DMS 273 treated with DMSO at 0.1 percent for 48 hours (cell line): ENCODE data around the gene ANKRD1.

Experiments used
- DNase-seq: peaks from one replicate; lab custom pipeline; 2025; lab: John Stamatoyannopoulos, UW

ANKRD1 gene

GRCh38 chr10:90935581-90936275, 14.8 kb upstream of the ANKRD1 start:
- DNase-seq, result no peak

GRCh38 chr10:90930971-90931871, 10.3 kb upstream of the ANKRD1 start:
- no peak for DNase-seq

- DNase-seq, result no peak
These were observed 9.4 kb upstream of the ANKRD1 start for GRCh38 chr10:90930070-90930837.

DNA sequence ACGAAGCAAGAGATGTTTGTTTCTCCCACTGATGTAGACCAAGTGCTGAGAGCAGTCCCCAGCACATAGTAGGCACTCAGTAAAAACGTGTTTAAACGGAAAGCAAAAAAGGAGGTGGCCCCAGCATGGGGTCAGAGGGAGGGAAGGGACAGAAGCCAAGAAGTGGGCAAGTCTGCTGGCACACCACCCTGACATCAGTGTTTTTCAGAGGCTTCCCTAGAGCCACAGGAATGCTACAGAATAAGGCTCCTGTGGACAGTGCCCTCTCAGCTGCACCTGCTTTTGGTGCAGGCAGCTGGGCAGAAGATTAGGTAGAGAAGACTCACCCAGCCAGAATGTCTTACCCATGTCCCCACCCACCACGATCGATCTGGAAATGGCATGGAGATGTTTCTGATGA, 8.3 kb upstream of the ANKRD1 start:
- no peak for DNase-seq

DNA sequence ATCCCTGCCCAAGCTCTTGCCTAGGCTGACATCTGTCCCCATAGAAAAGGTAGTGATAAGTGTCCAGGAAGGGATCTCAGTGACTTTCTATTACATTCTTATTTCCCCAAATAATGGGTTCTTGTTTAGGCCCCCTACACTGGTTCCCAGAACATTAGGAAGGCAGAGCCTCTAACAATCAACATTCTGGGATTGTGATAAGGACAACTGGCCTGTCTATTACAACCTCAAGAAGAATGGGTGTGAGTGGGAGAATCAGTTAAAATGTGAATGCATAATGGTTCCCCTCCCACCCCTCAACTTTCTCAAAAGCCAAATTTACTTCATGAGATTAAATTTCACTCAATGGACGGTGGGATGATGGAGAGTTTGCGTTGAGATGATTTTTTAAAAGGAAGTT, 6.4 kb upstream of the ANKRD1 start:
- no peak for DNase-seq

GRCh38 chr10:90925079-90926029, 4.5 kb upstream of the ANKRD1 start:
- no peak for DNase-seq

DNA sequence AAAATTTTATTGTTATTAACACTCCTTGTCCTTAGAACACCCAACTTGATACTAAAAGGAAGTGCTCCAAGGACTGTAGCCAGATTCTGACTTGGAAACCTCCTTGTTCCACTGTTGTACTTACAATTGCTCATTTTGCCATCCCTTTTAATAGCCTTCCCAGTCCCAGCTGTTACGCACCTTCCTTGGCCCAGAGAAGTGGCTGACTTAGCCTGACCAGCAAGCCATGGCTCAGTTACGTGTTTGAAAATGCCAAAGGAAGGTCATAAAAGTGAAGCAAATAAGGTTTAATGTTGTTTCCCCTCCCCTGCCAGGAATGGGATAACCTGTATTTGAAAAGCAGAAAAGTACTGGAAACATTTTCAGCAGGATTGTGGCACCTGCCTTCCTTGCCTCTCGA, 3.7 kb upstream of the ANKRD1 start:
- no peak for DNase-seq

DNA sequence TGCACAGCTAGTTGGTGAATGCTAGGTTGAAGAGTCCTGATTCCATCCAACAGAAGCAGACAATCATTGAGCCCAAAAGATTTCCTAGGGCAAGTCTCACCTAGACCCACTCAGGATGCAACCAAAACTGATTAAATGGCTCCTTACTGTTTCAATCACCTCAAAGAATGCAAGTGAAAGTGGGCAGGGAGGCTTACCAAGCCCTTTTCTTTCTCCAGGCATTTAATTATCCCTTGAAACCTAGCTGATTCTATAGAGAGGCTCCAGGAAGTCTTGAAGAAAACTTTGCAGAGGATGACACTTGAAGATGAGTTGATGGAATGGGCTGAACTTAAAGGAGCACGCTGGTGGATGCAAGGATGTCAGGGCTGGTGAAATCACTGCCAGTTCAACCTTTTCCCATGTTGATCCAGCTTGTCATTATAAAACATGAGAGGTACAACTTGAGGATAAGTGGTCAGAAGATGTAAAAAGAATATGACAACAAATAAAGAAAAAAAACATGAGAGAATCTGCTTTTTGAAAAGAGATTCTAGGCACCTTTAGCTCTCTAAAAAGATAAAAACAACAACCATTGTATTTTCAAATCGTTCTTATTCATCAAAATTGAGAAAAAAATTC, 2.3 kb upstream of the ANKRD1 start:
- DNase-seq, result no peak

- DNase-seq, result no peak
These were observed 1.0 kb upstream of the ANKRD1 start for GRCh38 chr10:90921906-90922305.

DNA sequence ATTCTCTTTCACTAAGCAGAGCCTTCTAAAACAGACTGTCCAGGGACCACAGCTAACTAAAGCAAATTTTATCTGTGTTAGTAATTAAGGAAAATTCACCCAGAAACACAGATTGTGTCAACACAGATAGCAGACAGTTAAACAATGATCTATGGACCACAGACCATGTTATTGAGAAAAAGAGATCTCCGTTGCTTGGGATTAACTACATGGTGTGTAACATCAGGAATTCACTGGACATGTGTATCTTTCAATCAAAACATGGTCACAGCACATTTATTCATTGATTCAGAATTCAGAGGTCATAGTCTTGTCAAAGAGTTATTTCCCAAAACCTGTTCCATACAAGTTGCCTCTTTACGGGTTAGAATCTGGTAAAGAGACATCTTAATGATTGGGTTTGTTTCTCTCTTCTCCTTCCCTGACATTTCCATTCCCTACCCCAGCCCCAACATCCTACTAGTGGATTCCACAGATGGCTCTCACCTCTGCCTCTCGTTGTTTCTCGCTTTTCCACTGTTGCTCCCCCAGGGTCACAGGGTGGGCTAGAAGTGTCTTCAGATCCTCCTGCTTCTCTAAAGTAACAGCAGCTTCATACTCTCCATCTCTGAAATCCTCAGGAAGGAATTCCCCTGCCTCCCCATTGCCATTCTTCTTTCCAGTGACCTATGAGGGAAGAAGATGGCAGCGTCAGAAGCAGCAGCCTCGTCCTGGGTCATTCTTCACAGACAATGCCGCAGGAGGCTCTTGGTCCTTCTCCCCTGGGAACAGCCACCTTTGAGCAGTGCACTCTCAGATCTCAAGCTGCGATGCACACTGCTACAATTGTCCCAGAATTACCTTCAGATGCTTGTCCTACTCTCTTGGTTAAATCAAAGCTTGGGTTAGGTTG, 958 bp downstream of the ANKRD1 start:
- no peak for DNase-seq

DNA sequence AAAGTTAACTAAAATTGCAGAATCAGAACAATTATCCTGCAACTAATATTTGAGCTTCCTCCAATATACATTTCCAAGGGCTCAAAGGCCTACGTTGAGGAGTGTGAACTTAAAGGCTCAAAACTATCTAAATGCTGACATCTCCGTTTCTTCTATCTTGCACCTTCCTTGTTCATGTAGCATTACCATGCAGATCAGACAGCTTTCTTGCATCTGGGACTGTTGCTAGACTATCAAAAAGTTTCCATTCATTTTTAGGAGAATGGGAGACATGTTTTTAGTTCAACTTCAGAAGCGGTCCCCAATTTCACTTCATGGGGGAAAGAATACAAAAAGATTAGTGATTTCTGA, 2.9 kb downstream of the ANKRD1 start:
- no peak for DNase-seq

- no peak for DNase-seq
These were observed 3.5 kb downstream of the ANKRD1 start for GRCh38 chr10:90917238-90917967.

- no peak for DNase-seq
These were observed 4.3 kb downstream of the ANKRD1 start for GRCh38 chr10:90916392-90917237.

DNA sequence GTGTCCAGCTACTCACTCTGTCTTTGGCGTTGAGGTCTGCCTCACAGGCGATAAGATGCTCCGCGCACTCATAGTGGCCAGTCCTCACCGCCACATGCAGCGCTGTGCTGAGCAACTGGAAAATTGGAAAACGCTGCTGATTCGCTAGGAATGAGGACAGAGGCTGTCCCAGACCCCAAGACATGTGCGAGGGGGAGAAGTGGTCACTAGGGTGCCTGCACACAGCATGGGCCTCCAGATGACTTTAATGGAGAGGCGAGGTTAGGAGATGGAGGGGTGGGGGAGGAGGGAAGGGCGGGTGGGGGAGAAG, 5.2 kb downstream of the ANKRD1 start:
- DNase-seq, result no peak

GRCh38 chr10:90914992-90915765, 5.7 kb downstream of the ANKRD1 start:
- no peak for DNase-seq

DNA sequence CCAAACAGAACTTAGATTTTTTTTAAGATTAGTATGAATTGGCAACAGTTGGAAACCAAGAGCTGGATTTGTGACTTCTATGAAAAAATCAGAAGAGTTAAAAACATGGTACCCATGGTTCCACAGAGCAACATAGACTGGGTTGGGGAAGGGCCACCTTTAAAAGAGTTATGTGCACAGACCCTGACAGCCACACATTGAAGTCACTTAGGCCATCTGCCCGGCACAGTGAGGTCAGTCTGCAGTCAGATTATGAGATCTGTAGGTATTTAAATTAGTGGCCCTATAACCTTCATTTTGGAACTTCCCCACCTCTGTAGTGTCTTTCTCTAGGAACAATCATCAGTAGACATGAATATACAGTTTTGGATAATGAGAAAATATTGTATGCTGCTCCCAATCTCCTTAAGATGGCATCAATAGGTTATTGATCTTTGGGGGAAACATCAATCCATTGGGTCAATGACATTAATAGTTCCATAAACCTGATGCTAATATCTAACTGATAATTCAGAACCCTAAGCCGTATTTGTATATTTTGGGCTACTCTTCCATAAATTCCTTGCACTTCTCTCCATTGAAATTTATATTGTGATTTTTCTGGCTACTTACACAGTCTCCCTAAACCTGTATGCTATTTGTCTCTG, 7.0 kb downstream of the ANKRD1 start:
- DNase-seq, result no peak

DNA sequence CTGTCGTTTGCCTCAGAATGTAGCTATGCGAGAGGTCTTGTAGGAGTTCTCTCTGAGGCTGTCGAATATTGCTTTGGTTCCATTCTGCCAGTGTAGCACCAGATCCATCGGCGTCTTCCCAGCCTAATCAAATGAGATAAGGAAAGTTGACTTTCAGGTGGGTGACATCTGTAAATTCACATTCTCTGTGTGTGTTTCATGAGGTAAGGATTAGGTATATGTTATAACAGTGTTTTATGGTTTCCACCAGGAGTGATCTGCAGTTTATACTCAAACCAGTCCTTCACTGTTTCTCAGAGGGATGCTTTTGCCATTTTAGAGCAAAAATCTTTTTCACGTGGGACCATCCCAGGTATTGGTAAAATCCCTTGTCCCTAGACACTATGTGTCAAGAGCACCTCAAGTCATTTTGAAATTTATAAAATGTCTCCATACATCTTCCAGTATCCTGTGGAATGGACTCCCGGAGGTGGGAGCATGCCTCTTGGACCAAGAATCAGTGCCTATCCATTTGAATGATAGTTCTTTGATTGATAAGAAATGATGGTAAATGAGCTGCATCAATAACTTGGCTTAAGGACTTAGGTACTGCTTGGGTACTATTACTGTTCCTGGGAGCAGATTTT, 7.9 kb downstream of the ANKRD1 start:
- no peak for DNase-seq
